NCI-H2196 (cell line): ENCODE results near the gene HDHD5.

Experiments
- DNase-seq: peaks from one replicate; lab custom pipeline; 2025; ENCODE audit not compliant: unreplicated experiment; lab: John Stamatoyannopoulos, UW

Gene HDHD5

DNA sequence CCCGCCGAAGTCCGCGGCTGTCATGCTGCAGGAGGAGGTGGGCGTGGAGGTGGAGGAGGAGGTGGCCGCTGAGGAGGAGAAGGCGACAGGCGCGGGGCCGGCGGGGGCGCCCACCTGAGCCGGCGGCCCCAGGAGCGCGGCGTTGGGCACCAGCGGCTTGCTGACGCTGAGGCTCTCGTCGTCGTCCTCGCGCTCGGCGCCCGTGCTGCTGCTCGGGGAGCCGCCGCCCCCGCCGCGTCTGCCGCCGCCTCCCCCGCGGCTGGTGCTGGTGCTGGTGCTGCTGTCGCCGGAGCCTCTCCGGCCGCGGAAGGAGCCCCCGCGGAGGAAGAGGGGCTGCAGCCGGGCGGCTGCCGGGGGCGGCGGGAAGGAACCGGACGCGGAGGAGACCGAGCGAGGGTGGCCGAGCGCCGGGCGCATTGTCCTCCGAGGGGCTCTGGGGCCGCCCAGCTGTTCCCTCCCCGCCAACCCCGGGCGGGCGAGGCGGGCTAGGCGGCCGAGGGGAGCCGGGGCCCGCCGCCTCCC lies 38.3 kb downstream of the HDHD5 start:
- peak; percentile 44 for DNase-seq

DNA sequence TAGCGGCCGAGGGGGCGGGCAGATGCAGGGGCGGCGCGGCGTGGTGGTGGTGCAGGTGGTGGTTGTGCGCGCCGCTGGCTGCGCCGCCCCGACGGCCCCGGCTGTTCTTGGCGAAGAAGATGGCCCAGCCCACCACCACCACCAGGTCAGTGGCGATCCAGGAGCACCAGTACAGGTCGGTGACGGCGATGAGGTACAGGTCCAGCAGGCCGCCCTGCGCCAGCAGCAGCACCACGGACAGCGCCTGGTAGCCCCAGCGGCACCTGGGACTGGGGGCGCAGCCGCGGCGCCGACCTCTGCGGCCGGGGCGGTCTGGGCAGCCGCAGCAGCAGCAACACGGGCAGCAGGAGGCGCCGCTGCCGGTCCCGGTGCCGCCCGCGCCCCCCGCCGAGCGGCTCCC lies 38.8 kb downstream of the HDHD5 start:
- DNase-seq, result no peak

DNA sequence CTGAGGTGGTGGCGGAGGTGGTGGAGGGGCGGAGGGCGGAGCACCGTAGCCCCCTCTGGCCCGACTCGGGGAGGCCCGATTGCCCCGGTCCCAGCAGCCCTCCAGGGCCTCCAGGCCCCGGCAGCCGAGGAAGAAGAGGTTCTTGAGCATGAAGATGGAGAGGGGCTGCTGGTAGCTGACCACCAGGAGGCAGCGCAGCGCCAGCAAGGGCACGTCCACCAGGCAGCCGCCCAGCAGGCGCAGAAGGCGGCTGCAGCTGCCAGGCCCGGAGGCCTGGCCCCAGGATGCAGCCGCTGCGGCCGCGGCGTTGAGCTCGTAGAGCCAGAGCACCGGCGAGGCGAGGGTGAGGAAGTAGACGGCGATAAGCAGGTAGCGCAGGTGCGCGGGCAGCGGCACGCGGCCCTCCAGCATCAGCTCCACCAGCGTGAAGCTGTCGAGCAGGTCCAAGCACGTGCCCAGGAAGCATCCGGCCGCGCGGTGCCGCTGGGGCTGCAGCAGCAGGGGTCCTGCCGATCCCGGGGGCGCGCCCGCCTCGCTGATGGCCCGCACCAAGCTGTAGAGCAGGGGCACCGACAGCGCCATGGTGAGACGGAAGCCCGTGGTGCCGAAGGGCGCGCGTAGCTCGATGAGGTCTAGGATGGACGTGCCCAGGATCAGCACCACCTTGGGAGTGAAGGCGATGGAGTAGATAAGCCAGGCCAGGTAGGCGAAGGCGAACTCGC lies 39.4 kb downstream of the HDHD5 start:
- no peak for DNase-seq

DNA sequence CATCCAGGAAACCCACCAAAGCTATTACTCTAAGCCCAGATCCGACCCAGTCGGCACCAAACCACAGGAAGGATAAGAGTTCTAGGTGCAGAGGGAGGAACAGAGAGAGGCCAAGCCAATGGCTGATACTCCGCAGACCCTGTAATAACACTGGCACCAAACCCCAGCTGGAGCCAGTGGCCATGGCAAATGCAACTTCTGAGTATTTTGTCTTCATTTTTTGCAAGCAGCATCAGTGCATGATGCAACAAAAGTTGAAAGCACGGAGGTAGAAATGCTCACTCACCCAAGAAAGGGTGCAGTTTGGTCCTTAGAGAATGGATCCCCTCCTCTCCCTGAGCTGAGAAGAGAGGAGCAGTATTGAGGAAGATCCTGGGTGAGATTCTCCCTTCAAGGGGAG lies 40.7 kb downstream of the HDHD5 start:
- DNase-seq, result no peak

DNA sequence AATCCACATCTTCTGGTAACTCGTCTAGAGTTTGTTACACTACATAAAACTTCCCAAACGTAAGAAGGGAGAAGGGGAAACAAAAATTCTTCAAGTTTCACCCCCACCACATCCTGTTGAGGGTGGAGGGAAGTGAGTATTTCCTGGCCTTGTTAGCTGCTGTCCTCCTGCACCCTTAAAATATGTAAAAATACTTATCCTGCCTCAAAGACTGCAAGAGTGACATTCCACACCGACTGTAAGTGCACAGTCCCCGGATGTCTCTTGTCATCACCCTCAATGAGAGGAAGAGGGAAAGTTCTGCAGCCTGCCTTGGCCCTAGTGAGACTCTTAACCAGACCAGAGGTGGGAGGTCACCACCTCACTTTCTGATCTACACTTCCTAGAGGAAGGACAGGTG lies 41.2 kb downstream of the HDHD5 start:
- DNase-seq, result no peak

DNA sequence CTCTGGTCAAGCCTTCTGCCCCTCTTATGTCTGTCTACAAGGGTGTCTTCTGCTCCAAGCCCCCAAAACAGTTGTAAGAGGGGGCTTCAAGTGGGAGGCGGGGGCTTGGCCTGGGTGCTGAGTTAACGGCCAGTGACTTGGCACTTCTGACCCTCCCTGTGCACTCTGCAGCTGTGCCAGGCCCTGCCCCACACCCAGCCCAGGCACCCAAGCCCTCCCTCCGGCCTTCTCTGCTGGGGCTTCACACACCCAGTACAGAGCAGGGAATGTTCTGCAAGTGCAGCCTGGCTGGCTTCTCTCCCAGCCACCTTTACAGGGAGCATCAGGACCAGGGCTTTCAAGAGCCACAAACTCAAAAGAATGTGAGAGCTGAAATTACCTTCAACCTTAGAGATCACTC lies 41.7 kb downstream of the HDHD5 start:
- DNase-seq, result no peak

DNA sequence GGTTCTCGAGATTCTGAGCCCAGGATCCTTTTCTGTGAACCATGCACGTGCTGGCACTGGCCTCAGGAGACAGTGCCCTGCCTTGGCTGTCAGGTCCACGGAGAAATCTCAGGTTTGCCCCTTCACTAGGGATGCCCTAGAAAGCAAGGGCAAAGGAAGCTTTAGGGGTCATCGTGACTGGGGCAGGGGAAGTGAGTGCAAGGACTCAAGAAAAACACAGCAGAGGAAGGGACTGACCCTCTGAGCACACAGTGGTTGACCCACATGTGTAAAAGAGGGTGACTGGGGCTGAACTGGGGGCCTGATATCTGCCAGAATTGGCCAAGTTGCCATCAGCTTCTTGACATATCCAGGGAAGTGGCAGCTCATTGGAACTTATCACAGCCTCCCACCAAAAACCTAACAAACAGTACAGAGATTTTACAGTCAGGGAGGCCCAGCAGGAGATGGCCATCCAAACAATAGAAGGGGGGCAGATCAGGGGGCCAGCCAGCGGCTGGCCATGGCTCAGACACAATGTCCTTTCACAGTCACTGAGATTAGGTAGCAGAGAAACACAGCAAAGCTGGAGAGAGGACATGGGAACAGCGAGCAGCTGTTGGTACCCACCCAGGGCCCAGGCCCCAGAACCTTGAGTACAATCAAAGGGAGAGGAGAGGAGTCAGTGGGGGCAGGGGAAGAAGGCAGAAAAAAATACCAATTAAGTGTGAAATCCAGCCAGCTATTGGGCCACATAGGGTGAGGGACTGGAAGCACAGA lies 42.3 kb downstream of the HDHD5 start:
- no peak for DNase-seq

DNA sequence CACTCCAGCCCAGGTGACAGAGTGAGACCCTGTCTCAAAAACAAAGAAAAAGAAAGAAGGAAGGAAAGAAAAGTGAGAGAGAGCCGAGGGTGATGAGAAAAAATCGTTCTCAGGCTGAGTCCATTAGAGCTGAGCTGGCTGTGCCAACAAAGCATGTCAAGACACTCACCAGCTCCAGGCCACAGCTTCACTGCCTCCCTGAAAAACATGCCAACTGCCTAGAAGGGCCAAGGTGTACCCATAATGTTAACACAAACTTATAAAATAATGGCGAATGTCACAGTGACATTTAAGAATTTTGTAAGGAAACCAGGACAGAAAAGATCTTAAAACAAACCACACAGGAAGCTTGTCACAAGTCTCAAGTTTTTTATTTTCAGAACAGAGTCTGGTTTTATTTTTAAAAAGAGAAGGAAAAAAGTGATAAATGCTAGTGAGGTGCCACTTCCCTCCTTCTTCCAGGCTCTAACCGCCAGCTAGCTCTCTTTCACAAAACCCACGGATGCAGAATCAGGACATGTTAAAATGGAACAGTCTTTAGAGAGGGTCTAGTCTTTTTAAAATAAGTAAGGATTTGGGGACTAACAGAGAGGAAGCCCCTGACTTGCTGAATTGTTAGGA lies 43.0 kb downstream of the HDHD5 start:
- DNase-seq, result no peak

DNA sequence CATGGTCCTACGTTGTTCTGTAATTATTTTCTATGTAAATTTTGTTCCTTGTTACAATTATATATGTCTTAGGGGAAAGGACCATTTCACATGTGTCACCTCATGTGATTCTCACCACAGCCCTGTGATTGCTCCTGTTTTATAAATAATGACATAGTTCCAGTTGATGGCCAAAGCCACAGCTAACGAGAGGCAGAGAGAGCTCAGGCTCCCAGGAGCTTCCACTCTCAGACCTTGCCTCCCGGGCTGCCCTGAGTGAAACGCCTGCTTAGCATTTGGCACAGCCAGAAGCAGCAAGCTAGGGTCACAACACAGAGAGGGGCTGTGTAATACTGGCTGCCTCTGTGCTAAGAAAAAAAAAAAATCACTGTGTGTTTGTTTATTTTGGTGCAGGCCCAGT lies 43.8 kb downstream of the HDHD5 start:
- no peak for DNase-seq

DNA sequence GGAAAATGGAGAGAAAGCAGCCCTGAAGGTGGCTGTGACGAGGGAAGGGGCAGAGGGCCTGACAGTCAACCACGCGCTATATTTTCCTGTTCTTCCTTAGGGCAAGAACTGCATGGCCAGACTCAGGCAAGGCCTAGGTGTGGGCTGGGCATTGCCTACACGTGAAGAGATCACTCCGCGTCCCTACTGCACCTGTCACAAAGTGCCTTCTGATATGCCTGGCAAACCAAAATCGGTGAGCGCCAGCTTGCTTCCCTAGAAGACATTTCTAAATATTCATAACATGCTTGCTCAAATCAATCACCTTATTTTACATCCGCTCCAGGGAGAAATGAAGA lies 44.2 kb downstream of the HDHD5 start:
- no peak for DNase-seq

DNA sequence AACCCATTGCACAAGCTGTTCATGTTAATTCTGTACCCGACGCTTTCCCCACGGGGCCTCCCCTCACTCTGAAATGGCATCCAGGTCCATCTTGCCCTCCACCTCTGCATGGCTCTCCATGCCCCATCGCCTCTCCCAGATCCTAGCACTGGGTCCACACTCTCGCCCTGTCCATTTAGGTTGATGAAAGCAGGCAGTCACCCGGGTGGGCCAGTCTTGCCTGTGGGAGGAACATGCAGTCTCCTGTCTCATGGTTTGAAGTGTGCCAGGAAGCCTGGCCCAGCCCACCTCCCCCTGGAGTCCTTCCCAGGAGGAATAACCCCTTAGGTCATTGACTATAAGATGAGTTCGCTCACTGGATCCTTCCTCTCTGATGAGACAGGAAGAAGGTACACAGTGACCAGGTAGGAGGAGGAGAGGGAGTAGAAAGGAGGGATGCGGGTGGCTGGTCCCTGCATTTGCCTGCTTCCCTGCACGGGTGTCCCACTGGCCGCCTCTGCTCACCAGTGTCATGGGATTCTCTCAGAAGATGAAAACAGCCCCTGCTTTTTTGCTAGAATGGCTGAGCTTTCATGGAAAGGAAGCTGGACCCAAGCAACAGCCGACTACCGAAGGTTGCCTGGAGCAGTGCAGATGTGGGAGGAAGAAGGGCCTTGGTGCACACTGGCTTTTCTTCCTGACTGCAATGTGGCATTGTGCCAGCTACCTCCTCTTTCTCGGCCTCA lies 44.7 kb downstream of the HDHD5 start:
- no peak for DNase-seq

DNA sequence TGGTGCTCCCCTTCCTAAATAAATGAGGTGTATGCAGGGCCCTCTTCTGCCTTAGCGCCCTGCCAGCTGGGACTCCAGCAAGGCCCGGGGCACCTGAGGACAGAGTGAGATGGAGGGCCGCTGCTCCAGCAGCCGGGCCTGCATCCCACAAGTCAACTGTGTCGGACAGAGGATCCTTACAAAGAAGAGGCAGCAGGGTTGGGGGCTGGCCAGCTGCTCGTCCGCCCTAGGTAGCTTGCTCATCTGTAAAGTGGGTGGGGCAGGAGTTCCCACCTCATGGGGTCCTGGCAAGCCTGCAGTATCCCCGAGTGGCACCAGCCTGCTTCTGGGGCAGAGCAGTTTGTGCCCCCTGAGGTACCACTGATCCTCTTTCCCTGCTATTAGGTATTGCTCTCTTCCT lies 45.5 kb downstream of the HDHD5 start:
- DNase-seq, result no peak

DNA sequence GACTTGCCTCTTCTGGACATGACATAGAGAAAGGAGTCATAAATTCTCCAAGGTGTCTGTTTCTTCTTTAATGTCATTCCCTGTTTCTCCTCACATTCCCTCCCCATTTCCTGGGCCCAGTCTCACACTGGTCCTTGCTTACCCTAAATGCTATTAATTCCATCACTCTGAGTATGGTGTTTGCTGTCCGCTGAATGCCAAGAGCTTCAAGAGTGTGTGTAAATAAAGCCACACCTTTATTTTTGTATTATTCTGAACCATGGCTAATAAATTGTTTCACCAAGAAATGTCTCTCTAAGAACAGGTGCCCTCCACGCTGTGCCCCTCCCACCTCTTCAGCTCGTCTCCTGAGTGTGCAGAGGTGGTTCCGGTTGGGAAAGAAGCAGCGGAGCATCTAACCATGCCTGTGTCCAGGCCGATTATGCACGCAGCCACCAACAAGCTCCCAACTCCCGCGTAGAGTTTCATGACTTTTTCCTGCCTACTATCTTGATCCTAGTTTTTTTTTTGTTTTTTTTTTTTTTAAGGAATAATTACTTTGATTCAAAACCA lies 46.5 kb downstream of the HDHD5 start:
- no peak for DNase-seq

DNA sequence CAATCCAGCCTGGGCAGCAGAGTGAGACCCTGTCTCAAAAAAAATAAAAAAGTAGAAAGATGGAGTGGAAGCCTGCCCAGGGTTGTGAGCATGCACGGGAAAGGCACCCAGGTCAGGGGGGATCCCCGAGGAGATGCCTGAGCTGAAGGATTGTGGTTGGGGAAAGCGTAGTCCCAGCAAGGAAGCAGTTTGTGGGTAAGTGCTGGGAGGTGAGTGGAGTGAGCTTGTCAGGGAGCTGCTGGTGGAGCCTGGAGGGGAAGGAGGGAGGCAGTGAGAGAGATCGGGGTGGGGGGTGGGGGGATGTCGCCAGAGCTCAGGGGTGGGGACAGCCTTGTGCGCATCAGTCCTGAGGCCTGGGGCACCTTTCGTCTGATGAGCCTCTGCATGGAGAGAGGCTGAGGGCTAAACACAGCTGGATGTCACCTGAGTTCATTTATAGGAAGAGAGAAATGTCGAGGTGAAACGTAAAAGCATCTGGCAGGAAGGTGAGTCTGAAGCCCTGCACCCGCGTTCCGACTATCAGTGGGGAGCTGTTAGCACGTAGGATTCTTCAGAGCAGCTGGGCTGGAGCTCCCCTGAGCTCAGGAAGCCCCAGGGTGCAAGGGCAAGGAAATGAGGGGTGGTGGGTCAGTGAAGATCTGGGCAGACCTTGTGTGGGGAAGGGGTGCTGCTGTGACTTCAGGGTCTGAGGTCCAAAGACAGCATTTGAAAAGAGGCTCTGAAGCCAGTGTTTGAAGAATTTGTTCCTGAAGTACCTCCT lies 48.1 kb downstream of the HDHD5 start:
- no peak for DNase-seq

DNA sequence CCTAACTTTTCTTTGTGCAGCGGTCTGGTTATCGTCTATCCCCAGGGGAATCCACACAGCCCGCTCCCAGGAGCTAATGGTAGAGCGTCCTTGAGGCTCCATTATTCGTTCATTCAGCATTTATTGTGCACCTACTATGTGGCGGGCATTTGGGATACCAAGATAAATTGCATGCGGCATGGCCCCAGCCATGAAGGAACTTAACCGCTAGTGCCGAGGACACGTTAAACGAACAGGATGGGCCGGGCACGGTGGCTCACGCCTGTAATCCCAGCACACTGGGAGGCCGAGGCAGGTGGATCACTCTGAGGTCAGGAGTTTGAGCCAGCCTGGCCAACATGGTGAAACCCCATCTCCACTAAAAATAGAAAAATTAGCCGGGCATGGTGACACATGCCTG lies 49.1 kb downstream of the HDHD5 start:
- DNase-seq, result no peak

DNA sequence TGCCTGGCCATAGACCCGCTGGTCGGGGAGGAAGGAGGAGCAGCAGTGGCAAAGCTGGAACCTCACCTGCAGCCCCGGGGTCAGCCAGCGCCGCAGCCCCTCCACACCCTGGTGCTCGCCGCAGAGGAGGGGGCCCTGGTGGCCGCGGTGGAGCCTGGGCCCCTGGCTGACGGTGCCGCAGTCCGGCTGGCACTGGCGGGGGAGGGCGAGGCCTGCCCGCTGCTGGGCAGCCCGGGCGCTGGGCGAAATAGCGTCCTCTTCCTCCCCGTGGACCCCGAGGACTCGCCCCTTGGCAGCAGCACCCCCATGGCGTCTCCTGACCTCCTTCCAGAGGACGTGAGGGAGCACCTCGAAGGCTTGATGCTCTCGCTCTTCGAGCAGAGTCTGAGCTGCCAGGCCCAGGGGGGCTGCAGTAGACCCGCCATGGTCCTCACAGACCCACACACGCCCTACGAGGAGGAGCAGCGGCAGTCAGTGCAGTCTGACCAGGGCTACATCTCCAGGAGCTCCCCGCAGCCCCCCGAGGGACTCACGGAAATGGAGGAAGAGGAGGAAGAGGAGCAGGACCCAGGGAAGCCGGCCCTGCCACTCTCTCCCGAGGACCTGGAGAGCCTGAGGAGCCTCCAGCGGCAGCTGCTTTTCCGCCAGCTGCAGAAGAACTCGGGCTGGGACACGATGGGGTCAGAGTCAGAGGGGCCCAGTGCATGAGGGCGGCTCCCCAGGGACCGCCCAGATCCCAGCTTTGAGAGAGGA lies 49.8 kb downstream of the HDHD5 start:
- no peak for DNase-seq

DNA sequence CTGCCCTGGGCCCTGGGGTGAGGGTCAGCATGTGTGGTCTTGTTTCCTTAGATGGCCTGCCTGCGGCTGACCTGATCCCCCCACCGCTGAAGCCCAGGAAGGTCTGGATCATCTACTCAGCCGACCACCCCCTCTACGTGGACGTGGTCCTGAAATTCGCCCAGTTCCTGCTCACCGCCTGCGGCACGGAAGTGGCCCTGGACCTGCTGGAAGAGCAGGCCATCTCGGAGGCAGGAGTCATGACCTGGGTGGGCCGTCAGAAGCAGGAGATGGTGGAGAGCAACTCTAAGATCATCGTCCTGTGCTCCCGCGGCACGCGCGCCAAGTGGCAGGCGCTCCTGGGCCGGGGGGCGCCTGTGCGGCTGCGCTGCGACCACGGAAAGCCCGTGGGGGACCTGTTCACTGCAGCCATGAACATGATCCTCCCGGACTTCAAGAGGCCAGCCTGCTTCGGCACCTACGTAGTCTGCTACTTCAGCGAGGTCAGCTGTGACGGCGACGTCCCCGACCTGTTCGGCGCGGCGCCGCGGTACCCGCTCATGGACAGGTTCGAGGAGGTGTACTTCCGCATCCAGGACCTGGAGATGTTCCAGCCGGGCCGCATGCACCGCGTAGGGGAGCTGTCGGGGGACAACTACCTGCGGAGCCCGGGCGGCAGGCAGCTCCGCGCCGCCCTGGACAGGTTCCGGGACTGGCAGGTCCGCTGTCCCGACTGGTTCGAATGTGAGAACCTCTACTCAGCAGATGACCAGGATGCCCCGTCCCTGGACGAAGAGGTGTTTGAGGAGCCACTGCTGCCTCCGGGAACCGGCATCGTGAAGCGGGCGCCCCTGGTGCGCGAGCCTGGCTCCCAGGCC lies 50.6 kb downstream of the HDHD5 start:
- DNase-seq, result no peak

DNA sequence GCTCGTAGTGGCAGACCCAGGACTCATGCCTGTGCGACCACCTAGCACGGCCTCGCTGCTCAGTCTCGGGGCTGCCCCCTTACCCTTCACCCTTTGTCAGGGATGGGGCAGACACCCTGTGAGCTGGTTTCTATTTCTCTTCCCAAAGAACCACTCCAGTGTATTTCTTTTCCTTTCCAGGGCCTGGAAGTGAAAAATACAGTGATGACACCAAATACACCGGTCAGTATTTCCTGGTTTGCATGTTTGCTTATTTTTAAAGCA lies 51.6 kb downstream of the HDHD5 start:
- no peak for DNase-seq
